ENCODE results near the gene RSRC2. TPM values are rescaled to one million over a fixed set of nuclear protein-coding genes. Genes with fewer than 3 reads are reported as not detected.
"Not testable (repeated sequence)": the region's sequence is repeated elsewhere in the genome, so short reads cannot be mapped to it uniquely, and the experiment has no call there.

Gene RSRC2, protein sequence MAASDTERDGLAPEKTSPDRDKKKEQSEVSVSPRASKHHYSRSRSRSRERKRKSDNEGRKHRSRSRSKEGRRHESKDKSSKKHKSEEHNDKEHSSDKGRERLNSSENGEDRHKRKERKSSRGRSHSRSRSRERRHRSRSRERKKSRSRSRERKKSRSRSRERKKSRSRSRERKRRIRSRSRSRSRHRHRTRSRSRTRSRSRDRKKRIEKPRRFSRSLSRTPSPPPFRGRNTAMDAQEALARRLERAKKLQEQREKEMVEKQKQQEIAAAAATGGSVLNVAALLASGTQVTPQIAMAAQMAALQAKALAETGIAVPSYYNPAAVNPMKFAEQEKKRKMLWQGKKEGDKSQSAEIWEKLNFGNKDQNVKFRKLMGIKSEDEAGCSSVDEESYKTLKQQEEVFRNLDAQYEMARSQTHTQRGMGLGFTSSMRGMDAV
- total RNA-seq, result 100 to 1,000 TPM; 106 to 115 TPM

DNA sequence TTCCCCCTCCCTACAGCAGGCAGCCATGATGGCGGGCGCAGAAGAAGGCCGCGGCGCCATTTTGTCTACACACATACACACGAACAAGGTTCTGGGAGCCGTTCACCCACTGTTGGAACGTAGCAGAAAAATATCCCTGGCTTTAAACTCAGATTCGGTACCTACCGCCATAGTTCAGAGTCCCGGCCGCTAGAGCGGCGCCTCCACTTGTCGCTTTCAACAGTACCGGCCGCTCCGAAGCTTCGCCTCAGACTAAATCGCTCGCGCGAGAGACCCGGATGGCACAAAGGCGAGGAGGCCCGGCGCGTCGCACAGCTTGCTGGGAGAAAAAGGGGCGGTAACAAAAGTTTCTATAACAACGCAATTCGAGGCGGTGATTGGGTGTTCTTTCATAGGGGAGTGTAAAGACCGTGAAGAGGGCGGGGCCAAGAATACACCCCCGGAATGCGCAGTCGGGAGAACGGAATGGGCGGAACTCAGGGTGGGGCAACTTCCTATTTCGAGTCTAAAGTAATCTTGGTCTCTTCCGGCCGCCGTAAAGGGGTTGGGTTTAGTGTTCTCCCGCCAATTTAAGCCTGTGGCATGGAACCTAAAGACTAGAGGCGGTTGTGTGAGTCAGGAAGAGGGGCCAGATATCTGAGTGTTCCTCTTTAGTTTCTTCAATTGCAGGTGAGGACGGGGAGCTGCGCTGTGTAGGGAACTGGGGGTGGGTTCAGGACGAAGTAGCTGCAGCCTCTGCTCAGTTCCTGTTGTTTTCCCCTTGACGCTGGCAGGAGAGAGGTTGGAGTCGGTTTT lies at the start of gene RSRC2, which contains the start of gene KNTC1:
TSS of gene RSRC2 (minus strand) at position 254 of the 795 bp plus-strand sequence. CDS start at position 171, 83 bp downstream.
TSS of gene KNTC1 (plus strand) at position 567 of the 795 bp plus-strand sequence. CDS start 2,815 bp downstream, outside the sequence.
- ChIA-PET POLR2A (interaction anchor here (0.6 to 13.6 kb wide), 13 partner anchors 9 to 898 kb away, joined by 3 to 215 read pairs (median 4); partner anchors contain the start of genes MPHOSPH9 and ZCCHC8), CTCF (interaction anchor here (1.1 to 2.4 kb wide), 4 partner anchors 16 to 171 kb away, joined by 3 to 13 read pairs (median 6); partner anchors contain the start of gene ZCCHC8)
- no peak within 1 kb of the TSS for H3K27ac Mint-ChIP-seq
- no peak within 1 kb of the TSS for H3K4me3 Mint-ChIP-seq
- intact Hi-C loops (cut with micrococcal nuclease), result loop anchor here (1.0 to 5.0 kb wide), 7 partner anchors 26 to 905 kb away; partner anchors contain the start of genes DENR, DIABLO, MPHOSPH9 and MTRFR
- no peaks in the 10 kb centered on the region for H3K9me3 Mint-ChIP-seq
- H3K4me1 Mint-ChIP-seq (ENCODE audit: low read depth), result peaks cover 36% of the 10 kb centered on the region
- peaks cover 42% of the 10 kb centered on the region for H3K36me3 Mint-ChIP-seq
- no peaks in the 10 kb centered on the region for H3K27me3 Mint-ChIP-seq
- DNase-seq, result peak; percentile 99

DNA sequence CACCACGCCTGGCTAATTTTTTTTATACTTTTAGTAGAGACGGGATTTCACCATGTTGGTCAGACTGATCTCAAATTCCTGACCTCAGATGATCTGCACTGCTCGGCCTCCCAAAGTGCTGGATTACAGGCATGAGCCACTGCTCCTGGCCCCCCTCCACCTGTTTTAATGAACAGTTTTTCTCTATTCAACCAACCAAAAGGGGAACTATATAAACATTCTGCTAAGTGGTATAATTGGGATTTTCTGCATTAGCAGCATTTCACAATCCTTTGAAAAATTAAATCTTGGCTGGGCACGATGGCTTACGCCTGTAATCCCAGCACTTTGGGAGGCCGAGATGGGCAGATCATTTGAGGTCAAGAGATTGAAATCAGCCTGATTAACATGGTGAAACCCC lies 45.1 kb upstream of the RSRC2 start:
- H3K4me1 Mint-ChIP-seq (ENCODE audit: low read depth), result peaks cover 2% of the 10 kb centered on the region
- H3K36me3 Mint-ChIP-seq, result peaks cover 48% of the 10 kb centered on the region
- no peak for DNase-seq
- ChIA-PET POLR2A (no interaction called here), CTCF (no interaction called here)
- intact Hi-C loops (cut with micrococcal nuclease), result no loop called here
- no peaks in the 10 kb centered on the region for H3K27me3 Mint-ChIP-seq
- no peak overlapping the region for H3K27ac Mint-ChIP-seq
- no peaks in the 10 kb centered on the region for H3K9me3 Mint-ChIP-seq
- H3K4me3 Mint-ChIP-seq, result no peak overlapping the region

DNA sequence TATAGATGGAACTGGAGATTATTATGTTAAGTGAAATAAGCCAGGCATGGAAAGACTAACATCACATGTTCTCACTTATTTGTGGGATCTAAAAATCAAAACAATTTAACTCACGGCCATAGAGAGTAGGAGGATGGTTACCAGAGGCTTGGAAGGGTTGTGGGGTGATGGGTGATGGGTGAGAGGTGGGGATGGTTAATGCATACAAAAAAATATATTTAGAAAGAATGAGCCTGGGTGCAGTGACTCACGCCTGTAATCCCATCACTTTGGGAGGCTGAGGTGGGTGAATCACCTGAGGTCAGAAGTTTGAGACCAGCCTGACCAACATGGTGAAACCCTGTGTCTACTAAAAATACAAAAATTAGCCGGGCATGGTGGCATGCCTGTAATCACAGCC lies 43.3 kb upstream of the RSRC2 start:
- H3K27ac Mint-ChIP-seq; POLR2A ChIA-PET; CTCF ChIA-PET; H3K27me3 Mint-ChIP-seq; H3K4me1 Mint-ChIP-seq (ENCODE audit: low read depth); DNase-seq; H3K9me3 Mint-ChIP-seq; H3K4me3 Mint-ChIP-seq; intact Hi-C loops (cut with micrococcal nuclease): not testable (repeated sequence)
- peaks cover 37% of the 10 kb centered on the region for H3K36me3 Mint-ChIP-seq

DNA sequence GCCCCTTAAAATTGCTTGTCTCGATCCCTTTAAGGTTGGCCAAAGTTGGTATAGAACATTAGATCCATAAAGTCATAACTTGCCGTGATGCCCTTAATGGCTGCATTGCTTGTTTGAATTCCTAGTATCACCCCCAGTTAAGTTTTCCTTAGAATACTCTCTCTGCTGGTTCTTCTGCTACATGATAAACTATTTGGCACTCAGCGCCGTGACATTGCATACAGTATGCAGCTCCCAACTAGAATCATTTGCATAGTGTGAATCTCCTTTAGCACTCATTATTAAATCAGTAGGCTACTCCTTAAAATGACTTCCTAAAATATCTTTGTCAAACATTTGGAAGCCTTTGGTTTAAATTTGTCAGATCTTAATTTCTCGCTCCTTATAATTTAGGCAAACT lies 42.6 kb upstream of the RSRC2 start:
- ChIA-PET CTCF (interaction anchor here (1.0 kb wide), 1 partner anchor 27 kb away, joined by 3 read pairs; no protein-coding TSS in a partner anchor), POLR2A (interaction anchor here (0.7 kb wide), 1 partner anchor 30 kb away, joined by 3 read pairs; no protein-coding TSS in a partner anchor)

DNA sequence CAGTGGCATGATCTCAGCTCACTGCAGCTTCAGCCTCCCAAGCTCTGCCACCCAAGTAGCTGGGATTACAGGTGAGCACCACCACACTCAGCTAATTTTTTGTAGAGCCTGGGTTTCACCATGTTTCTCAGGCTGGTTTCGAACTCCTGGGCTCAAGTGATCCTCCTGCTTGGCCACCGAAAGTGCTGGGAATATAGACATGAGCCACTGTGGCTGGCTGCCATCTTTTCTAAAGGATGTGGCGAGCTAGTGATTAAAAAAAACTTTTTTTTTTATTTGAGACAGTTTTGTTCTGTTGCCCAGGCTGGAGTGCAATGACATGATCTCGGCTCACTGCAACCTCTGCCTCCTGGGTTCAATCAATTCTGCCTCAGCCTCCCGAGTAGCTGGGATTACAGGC lies 40.1 kb upstream of the RSRC2 start:
- H3K4me3 Mint-ChIP-seq, H3K27me3 Mint-ChIP-seq: not testable (repeated sequence)

More for the DNA sequence above, 42.6 kb upstream of the RSRC2 start:
- DNase-seq, result no peak
- Mint-ChIP-seq H3K4me1 (ENCODE audit: low read depth) (peaks cover 2% of the 10 kb centered on the region), H3K27ac (no peak overlapping the region), H3K36me3 (peaks cover 35% of the 10 kb centered on the region), H3K4me3 (no peak overlapping the region), H3K9me3 (no peaks in the 10 kb centered on the region), H3K27me3 (no peaks in the 10 kb centered on the region)
- intact Hi-C loops (cut with micrococcal nuclease), result no loop called here

DNA sequence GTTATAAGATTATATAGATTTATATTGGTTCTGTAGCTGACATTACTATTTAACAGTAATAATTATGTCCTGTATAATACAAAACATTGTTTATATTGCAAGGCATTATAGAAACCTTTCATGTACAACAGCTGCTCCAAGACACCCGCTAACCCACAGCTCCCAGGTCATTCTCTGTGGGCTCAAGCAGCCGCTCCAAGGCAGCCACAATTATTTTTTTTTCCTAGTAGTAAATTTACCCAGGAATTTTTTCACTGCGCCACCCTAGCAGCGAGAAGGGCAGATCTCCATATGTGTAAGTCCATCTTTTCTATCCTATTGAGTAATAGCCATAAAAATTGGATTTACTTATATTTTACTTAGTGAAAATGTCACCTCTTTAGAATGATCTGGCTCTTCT lies 36.6 kb upstream of the RSRC2 start:
- H3K27ac Mint-ChIP-seq, result no peak overlapping the region
- ChIA-PET POLR2A (no interaction called here), CTCF (no interaction called here)
- H3K9me3 Mint-ChIP-seq, result no peaks in the 10 kb centered on the region
- H3K4me3 Mint-ChIP-seq, result no peak overlapping the region
- no peak for DNase-seq
- H3K36me3 Mint-ChIP-seq, result peaks cover 30% of the 10 kb centered on the region
- intact Hi-C loops (cut with micrococcal nuclease), result no loop called here
- no peaks in the 10 kb centered on the region for H3K4me1 Mint-ChIP-seq (ENCODE audit: low read depth)
- no peaks in the 10 kb centered on the region for H3K27me3 Mint-ChIP-seq

More for the DNA sequence above, 40.1 kb upstream of the RSRC2 start:
- CTCF ChIA-PET; H3K9me3 Mint-ChIP-seq; intact Hi-C loops (cut with micrococcal nuclease); H3K4me1 Mint-ChIP-seq (ENCODE audit: low read depth); DNase-seq; H3K27ac Mint-ChIP-seq: not testable (repeated sequence)
- POLR2A ChIA-PET, result interaction anchor here (0.6 kb wide), 1 partner anchor 438 kb away, joined by 3 read pairs; no protein-coding TSS in a partner anchor
- peaks cover 34% of the 10 kb centered on the region for H3K36me3 Mint-ChIP-seq

DNA sequence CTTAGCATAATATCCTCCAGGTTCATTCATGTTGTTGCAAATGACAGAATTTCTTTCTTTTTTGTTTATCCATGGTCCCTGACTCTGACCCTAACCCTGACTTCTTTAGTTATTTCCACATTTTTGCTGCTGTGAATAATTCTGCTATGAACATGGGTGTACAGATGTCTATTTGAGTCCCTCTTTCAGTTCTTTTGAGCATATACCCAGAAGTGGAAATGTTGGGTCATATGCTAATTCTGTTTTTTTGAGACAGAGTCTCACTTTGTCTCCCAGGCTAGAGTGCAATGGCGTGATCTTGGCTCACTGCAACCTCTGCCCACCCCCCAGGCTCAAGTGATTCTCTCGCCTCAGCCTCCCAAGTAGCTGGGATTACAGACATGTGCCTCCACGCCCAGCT lies 33.4 kb upstream of the RSRC2 start:
- no peak overlapping the region for H3K4me3 Mint-ChIP-seq
- ChIA-PET POLR2A (no interaction called here), CTCF (no interaction called here)
- H3K9me3 Mint-ChIP-seq, result no peaks in the 10 kb centered on the region
- no peak for DNase-seq
- no peaks in the 10 kb centered on the region for H3K27me3 Mint-ChIP-seq
- H3K27ac Mint-ChIP-seq, result no peak overlapping the region
- H3K4me1 Mint-ChIP-seq (ENCODE audit: low read depth), result no peaks in the 10 kb centered on the region
- peaks cover 36% of the 10 kb centered on the region for H3K36me3 Mint-ChIP-seq
- intact Hi-C loops (cut with micrococcal nuclease), result no loop called here

DNA sequence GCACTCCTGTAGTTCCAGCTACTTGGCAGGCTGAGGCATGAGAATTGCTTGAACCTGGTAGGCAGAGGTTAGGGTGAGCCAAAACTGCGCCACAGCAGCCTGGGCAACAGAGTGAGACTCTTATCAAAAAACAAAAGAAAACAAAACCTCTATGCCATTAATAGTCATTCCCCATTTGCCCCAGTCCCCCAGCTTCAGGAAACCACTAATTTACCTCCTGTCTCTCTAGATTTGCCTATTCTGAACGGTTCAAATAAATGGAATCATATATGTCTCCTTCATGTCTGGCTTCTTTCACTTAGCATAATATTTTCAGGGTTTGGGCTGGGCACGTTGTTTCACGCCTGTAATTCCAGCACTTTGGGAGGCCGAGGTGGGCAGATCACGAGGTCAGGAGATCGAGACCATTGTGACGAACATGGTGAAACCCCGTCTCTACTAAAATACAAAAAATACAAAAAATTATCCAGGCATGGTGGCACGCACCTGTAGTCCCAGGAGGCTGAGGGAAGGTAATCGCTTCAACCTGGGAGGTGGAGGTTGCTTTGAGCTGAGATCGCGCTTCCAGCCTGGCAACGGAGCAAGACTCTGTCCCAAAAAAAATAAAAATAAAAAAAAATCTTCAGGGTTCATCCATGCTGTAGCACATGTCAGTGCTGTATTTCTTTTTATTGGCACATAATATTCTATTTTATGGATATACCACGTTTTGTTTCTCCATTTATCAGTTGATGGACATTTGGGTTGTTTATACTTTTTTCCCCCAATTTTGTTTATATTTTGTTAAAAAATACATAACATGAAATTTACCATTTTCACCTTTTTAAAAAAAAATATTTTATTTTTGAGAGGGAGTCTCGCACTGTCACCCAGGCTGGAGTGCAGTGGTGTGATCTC lies 32.3 kb upstream of the RSRC2 start:
- H3K36me3 Mint-ChIP-seq, result peaks cover 34% of the 10 kb centered on the region
- POLR2A ChIA-PET, result no interaction called here
- intact Hi-C loops (cut with micrococcal nuclease), result no loop called here

DNA sequence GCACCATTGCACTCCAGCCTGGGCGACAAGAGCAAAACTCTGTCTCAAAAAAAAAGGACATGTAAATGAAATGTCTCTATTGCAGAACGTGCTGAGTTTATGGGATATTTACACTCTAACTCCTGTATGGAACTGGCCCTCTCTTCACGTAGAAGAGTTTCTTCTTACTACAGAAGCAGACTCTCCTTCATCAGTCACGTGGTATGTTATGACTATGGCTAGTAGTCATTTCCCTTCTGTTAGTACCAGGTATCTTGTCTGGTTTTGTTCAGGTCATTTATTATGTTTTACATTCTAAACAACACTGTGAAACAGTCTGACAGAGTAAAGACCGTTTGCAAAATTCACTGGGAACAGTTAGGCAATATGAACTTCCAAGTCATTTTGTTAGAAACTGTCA lies 20.6 kb upstream of the RSRC2 start:
- POLR2A ChIA-PET, result no interaction called here
- Mint-ChIP-seq H3K36me3 (peaks cover 39% of the 10 kb centered on the region), H3K27me3 (no peaks in the 10 kb centered on the region), H3K9me3 (no peaks in the 10 kb centered on the region), H3K4me3 (no peak overlapping the region), H3K27ac (no peak overlapping the region), H3K4me1 (ENCODE audit: low read depth) (no peaks in the 10 kb centered on the region)
- intact Hi-C loops (cut with micrococcal nuclease), result no loop called here
- no peak for DNase-seq
- CTCF ChIA-PET, result no interaction called here

More for the DNA sequence above, 32.3 kb upstream of the RSRC2 start:
- Mint-ChIP-seq H3K4me3 (no peak overlapping the region), H3K27me3 (no peaks in the 10 kb centered on the region), H3K27ac (no peak overlapping the region), H3K9me3 (no peaks in the 10 kb centered on the region), H3K4me1 (ENCODE audit: low read depth) (no peaks in the 10 kb centered on the region)
- CTCF ChIA-PET, result no interaction called here
- DNase-seq, result no peak

DNA sequence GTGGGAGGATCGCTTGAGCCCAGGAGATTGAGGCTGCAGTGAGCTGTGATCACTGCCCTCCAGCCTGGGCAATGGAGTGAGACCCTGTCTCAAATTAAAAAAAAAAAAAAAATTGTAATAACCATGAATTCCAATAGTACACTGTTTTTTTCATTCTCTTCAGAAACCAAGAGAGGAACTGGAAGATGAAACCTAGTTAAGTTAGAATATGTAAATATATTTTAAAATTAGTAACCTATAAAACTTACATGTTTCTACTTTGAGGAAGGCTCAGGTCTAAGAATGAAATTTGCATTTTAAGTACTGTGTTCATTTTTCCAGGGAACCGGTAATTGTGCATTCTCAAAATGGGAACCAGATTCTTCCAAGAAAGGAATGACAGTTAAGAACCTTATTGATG lies 19.1 kb upstream of the RSRC2 start:
- intact Hi-C loops (cut with micrococcal nuclease), result no loop called here
- Mint-ChIP-seq H3K27ac (no peak overlapping the region), H3K9me3 (no peaks in the 10 kb centered on the region), H3K36me3 (peaks cover 38% of the 10 kb centered on the region), H3K4me3 (no peak overlapping the region), H3K4me1 (ENCODE audit: low read depth) (no peaks in the 10 kb centered on the region), H3K27me3 (no peaks in the 10 kb centered on the region)
- ChIA-PET CTCF (no interaction called here), POLR2A (no interaction called here)
- no peak for DNase-seq

DNA sequence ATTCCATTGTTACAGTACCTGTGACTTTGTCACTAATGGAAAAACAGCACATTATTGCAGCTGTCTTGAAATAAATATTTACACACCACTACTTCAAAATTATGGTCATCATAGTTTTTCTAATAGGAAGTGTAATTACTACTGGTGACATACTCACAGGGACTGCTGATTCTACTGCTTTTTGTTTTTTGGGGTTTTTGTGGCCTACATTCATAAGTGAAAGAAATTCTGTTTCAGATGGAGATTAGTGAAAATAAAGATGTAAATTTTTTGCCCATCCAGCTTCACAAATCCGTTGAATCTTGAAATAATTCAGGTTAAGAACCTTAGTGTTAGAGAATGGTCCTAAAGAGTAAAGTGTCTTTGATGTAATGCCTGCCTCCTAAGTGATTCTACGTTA lies 17.8 kb upstream of the RSRC2 start:
- no peaks in the 10 kb centered on the region for H3K4me1 Mint-ChIP-seq (ENCODE audit: low read depth)
- CTCF ChIA-PET, result no interaction called here
- no peak overlapping the region for H3K27ac Mint-ChIP-seq
- no peak overlapping the region for H3K4me3 Mint-ChIP-seq
- intact Hi-C loops (cut with micrococcal nuclease), result no loop called here
- no peaks in the 10 kb centered on the region for H3K27me3 Mint-ChIP-seq
- POLR2A ChIA-PET, result interaction anchor here (0.6 kb wide), 1 partner anchor 1390 kb away, joined by 5 read pairs; no protein-coding TSS in a partner anchor
- peaks cover 32% of the 10 kb centered on the region for H3K36me3 Mint-ChIP-seq
- DNase-seq, result no peak
- H3K9me3 Mint-ChIP-seq, result no peaks in the 10 kb centered on the region

All from activated CD4-positive, alpha-beta memory T cell treated with anti-CD3 and anti-CD28 coated beads for 36 hours (primary cell).